ENCODE data around the gene TMEM117. TPM values are rescaled to one million over a fixed set of nuclear protein-coding genes. Genes with fewer than 3 reads are reported as not detected.
A peak's percentile ranks its signal among the peaks of the same experiment; 100 is the strongest.

TMEM117 gene
- 0.80 TPM for total RNA-seq (ENCODE audit: unreplicated experiment)
- long read RNA-seq: 0 reads

DNA sequence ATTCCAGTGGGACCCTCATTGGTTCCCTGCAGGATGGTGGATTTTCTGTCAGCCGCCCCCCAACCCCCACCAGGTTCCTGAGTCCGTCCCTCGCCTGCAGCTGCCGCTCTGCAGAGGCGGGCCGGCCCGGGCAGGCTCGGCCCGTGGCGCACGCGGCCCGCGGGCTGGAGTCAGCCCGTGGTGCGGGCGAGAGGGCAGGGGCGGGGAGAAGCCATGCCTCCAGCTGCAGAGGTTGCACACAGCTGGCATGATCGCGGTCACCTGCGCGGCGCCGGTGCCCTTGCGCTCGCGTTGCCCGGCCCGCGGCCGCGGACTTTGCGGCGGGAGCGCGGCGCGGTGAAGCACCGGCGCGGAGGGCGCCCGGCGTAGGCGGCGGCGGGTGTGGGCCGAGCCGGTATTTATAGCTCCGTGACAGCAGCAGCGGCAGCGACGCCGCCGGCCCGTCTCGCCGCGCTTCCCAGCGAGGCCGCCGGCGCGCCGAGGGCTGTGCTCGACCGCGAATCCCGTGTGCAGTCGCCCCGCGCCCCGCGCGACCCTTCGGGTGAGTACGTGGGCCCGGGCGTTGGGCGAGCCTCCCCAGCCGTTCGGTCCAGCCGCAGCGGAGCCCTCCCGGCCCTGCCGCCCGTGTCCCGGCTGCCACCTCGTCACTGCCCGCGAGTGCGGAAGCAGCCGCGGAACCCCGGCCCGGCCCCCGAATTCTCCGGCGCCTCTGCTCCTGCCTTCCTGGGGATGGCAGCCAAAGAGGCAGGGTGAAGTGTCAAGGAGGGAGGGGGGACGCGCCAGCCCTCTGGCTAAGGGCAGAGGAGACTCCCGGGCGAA lies at the start of gene TMEM117:
Gene TMEM117, plus strand, starts transcription at position 426 of the 819 bp plus-strand sequence.
- TF ChIP-seq, protein P1, sequence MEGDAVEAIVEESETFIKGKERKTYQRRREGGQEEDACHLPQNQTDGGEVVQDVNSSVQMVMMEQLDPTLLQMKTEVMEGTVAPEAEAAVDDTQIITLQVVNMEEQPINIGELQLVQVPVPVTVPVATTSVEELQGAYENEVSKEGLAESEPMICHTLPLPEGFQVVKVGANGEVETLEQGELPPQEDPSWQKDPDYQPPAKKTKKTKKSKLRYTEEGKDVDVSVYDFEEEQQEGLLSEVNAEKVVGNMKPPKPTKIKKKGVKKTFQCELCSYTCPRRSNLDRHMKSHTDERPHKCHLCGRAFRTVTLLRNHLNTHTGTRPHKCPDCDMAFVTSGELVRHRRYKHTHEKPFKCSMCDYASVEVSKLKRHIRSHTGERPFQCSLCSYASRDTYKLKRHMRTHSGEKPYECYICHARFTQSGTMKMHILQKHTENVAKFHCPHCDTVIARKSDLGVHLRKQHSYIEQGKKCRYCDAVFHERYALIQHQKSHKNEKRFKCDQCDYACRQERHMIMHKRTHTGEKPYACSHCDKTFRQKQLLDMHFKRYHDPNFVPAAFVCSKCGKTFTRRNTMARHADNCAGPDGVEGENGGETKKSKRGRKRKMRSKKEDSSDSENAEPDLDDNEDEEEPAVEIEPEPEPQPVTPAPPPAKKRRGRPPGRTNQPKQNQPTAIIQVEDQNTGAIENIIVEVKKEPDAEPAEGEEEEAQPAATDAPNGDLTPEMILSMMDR (IDR thresholded peaks at IDR 0.05; ENCODE audit: unreplicated experiment): no peak
- Mint-ChIP-seq H3K27ac (ENCODE audit: unreplicated experiment) (peak within 1 kb of the TSS; percentile 44), H3K4me3 (ENCODE audit: unreplicated experiment) (peak within 1 kb of the TSS; percentile 94), H3K36me3 (ENCODE audit: low read depth, unreplicated experiment) (peaks cover 6% of the 10 kb centered on the region), H3K4me1 (ENCODE audit: unreplicated experiment) (peaks cover 18% of the 10 kb centered on the region), H3K9me3 (ENCODE audit: unreplicated experiment) (no peaks in the 10 kb centered on the region), H3K27me3 (ENCODE audit: unreplicated experiment) (peaks cover 3% of the 10 kb centered on the region)
- DNase-seq (ENCODE audit: low spot score): peak; percentile 48

DNA sequence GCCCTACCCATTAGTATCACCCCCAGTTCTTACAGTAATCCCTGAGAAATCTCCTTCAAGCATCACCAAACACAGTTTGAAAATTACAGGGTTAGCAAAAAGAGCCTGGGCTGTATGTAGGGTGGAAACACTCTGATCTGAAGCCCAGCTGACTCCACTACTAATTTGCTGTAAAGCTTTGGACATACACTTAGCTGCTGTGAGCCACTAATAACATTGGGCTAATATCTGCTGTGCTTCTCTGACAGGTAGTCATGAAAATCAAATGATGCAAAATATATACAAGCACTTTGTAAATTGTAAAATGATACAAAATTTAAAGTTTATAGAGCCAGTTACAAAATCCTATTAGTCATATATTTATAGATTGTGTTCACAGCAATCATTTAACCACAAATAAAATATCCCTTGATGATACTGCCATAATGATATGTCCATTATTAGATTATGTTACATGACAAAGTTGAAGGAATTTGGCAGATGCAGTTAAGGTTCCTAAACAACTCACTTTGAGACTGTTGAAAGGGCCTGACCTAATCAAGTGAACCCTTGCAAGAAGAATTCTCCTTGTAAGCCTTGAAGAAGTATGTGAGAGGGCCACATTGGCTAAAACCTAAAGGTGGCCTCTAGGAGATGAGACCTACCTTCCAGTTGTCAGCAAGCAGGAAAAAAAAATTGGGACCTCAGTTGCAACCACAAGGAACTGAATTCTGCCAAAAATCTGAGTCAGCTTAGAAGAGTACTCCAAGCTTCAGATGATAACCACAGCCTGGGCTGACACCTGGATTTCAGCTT lies 48.8 kb upstream of the TMEM117 start:
- H3K36me3 Mint-ChIP-seq (ENCODE audit: low read depth, unreplicated experiment): peaks cover 6% of the 10 kb centered on the region
- no peak overlapping the region for H3K27ac Mint-ChIP-seq (ENCODE audit: unreplicated experiment)
- H3K4me1 Mint-ChIP-seq (ENCODE audit: unreplicated experiment): no peaks in the 10 kb centered on the region
- peaks cover 2% of the 10 kb centered on the region for H3K27me3 Mint-ChIP-seq (ENCODE audit: unreplicated experiment)
- no peak for DNase-seq (ENCODE audit: low spot score)
- TF ChIP-seq, protein P1 (IDR thresholded peaks at IDR 0.05; ENCODE audit: unreplicated experiment): no peak
- no peaks in the 10 kb centered on the region for H3K9me3 Mint-ChIP-seq (ENCODE audit: unreplicated experiment)
- no peak overlapping the region for H3K4me3 Mint-ChIP-seq (ENCODE audit: unreplicated experiment)

DNA sequence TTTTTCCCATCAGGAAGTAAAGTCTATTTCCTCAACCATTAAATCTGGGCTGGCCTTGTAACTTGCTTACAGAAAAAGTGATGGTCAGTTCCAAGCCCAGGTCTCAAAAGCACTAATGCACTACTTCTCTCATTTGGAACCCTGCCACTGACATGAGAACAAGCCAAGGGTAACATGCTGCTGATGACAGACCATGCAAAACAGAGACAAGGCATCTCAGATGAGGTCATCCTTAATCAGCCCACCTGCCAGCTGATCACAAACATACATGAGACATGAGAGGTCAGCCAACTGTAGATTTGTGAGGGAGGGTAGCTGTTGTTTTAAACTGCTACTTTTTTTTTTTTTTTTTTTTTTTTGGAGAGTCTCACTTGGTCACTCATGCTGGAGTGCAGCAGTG lies 45.9 kb upstream of the TMEM117 start:
- TF ChIP-seq, protein P1 (IDR thresholded peaks at IDR 0.05; ENCODE audit: unreplicated experiment): no peak
- peaks cover 2% of the 10 kb centered on the region for H3K27me3 Mint-ChIP-seq (ENCODE audit: unreplicated experiment)
- no peaks in the 10 kb centered on the region for H3K9me3 Mint-ChIP-seq (ENCODE audit: unreplicated experiment)
- no peak for DNase-seq (ENCODE audit: low spot score)
- H3K36me3 Mint-ChIP-seq (ENCODE audit: low read depth, unreplicated experiment): peaks cover 6% of the 10 kb centered on the region
- H3K4me3 Mint-ChIP-seq (ENCODE audit: unreplicated experiment): no peak overlapping the region
- no peaks in the 10 kb centered on the region for H3K4me1 Mint-ChIP-seq (ENCODE audit: unreplicated experiment)
- no peak overlapping the region for H3K27ac Mint-ChIP-seq (ENCODE audit: unreplicated experiment)

DNA sequence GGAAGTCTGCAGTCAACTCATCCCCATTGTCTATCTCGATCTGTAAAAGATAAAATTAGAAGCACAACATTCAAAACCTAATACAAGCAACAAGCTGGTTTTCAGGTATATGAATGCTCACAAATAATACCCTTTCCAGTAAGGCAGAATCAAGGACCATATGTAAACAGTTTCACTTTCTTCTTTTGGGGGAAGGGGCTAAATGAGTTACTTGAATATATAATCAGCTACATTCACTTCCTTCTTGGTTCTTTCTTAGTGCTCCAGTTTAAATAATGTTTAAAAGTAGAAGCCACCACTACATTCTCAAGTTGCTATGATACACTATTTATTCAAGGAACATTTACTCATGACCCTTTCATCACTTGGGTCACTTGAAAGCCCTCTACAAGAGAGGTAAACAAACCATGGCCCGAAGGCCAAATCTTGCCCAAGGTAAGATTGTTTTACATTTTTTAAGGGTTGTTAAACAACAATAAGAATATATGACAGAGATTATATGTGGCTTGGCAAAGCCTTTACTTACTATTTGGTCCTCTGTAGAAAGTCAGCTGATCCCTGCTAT lies 40.1 kb upstream of the TMEM117 start:
- no peak for DNase-seq (ENCODE audit: low spot score)
- TF ChIP-seq, protein P1 (IDR thresholded peaks at IDR 0.05; ENCODE audit: unreplicated experiment): no peak
- Mint-ChIP-seq H3K4me1 (ENCODE audit: unreplicated experiment) (no peaks in the 10 kb centered on the region), H3K36me3 (ENCODE audit: low read depth, unreplicated experiment) (peaks cover 4% of the 10 kb centered on the region), H3K27me3 (ENCODE audit: unreplicated experiment) (peaks cover 2% of the 10 kb centered on the region), H3K9me3 (ENCODE audit: unreplicated experiment) (no peaks in the 10 kb centered on the region), H3K4me3 (ENCODE audit: unreplicated experiment) (no peak overlapping the region), H3K27ac (ENCODE audit: unreplicated experiment) (no peak overlapping the region)
